T-cell (primary cell): ENCODE data around the gene LYRM1. TPM values are rescaled to one million over a fixed set of nuclear protein-coding genes. Genes with fewer than 3 reads are reported as not detected.
A peak's percentile ranks its signal among the peaks of the same experiment; 100 is the strongest.

ENCODE experiments used
- ATAC-seq, 4 experiments: fragments of 200-7000 bp in 3 of 4; fragments of 150-1000 bp in 1 of 4; cut with Tn5 transposase; replicated peaks in 1 of 4; 1 replicate in 3 of 4; 2 replicates in 1 of 4; pipeline ENCODE4 v1.10.0; 2021; ENCODE audit warnings: moderate library complexity in 3 of 4, mild to moderate bottlenecking in 2 of 4, moderate number of reproducible peaks in 1 of 4
- CTCF ChIA-PET, 2 donors: fragments of 300-600 bp; sonication (Branson Sonifier 250); formaldehyde crosslinking; loops; one replicate each; lab custom pipeline; 2022; ENCODE audit warnings: antibody characterized with exemption in 2 of 2; lab: Charles Lee
- POLR2A ChIA-PET, 2 donors: fragments of 300-600 bp; sonication (Branson Sonifier 250); formaldehyde crosslinking; loops; one replicate each; lab custom pipeline; 2022; ENCODE audit warnings: antibody characterized with exemption in 2 of 2; lab: Charles Lee
- DNase-seq, 35 experiments: peaks; one replicate each; pipeline versions ENCODE4 v3.0.0 to v3.0.0-alpha.2; 2013 to 2023
- H3K27ac ChIP-seq: one replicate; pipeline ENCODE4 v1.5.1; 2013; ENCODE audit warnings: low read length
- H3K27me3 ChIP-seq, 2 experiments: replicated peaks in 1 of 2; 1 replicate in 1 of 2; 2 replicates in 1 of 2; pipeline versions ENCODE4 v1.6.1 to v1.7.0; 2013; ENCODE audit warnings: low read length in 1 of 2, mixed read lengths in 1 of 2; ENCODE audit not compliant: control insufficient read depth in 2 of 2, insufficient read depth in 2 of 2; ENCODE audit errors: extremely low read depth in 1 of 2
- H3K36me3 ChIP-seq, 2 donors: 1 replicate in 1 of 2; 2 replicates in 1 of 2; pipeline versions ENCODE4 v1.6.1 to v1.7.0; 2013; ENCODE audit warnings: low read length in 1 of 2; ENCODE audit not compliant: control insufficient read depth in 2 of 2, insufficient read depth in 1 of 2; ENCODE audit errors: extremely low read depth in 1 of 2
- H3K4me1 ChIP-seq, 2 experiments: 1 replicate in 1 of 2; 2 replicates in 1 of 2; pipeline versions ENCODE4 v1.6.1 to v1.7.0; 2013; ENCODE audit warnings: low read length in 2 of 2, mixed read lengths in 1 of 2; ENCODE audit not compliant: insufficient read depth in 2 of 2, control insufficient read depth in 1 of 2; ENCODE audit errors: extremely low read depth in 1 of 2
- H3K4me3 ChIP-seq, 2 donors: 1 replicate in 1 of 2; 2 replicates in 1 of 2; pipeline versions ENCODE4 v1.5.1 to v1.7.0; 2013; ENCODE audit warnings: mild to moderate bottlenecking in 2 of 2, low read length in 1 of 2, moderate library complexity in 1 of 2; ENCODE audit not compliant: control insufficient read depth in 1 of 2; ENCODE audit errors: extremely low read depth in 1 of 2
- H3K9me3 ChIP-seq: 2 replicates; pipeline ENCODE4 v1.7.0; 2013
- H3K27ac Mint-ChIP-seq, 2 donors: one replicate each; pipeline ENCODE4 v1.8.0; 2020 to 2021; ENCODE audit warnings: mild to moderate bottlenecking in 2 of 2, mixed read lengths in 2 of 2
- H3K27me3 Mint-ChIP-seq, 2 donors: one replicate each; pipeline ENCODE4 v1.8.0; 2021 to 2022; ENCODE audit warnings: mixed read lengths in 2 of 2
- H3K36me3 Mint-ChIP-seq: one replicate; pipeline ENCODE4 v1.8.0; 2021; ENCODE audit warnings: mixed read lengths
- H3K4me1 Mint-ChIP-seq, 3 donors: one replicate each; pipeline ENCODE4 v1.8.0; 2020 to 2022; ENCODE audit warnings: mixed read lengths in 3 of 3, mild to moderate bottlenecking in 1 of 3
- H3K4me3 Mint-ChIP-seq, 3 donors: one replicate each; pipeline ENCODE4 v1.8.0; 2020 to 2022; ENCODE audit warnings: mild to moderate bottlenecking in 3 of 3, mixed read lengths in 3 of 3, moderate library complexity in 3 of 3
- H3K9me3 Mint-ChIP-seq, 3 donors: one replicate each; pipeline ENCODE4 v1.8.0; 2020 to 2022; ENCODE audit warnings: mixed read lengths in 3 of 3
- WGBS: methylation state at CpG from one replicate; pipeline ENCODE4 v1.1.5; 2013; ENCODE audit warnings: missing lambda C conversion rate; ENCODE audit not compliant: insufficient coverage; 5-methylcytosine and 5-hydroxymethylcytosine counted together
- total RNA-seq, 35 experiments: library from RNA in 6 of 35; stranded (reverse) in 6 of 35; fragments of 120-200 nt in 1 of 35; gene quantifications; one replicate each; pipeline versions ENCODE4 v1.2.1 to v1.2.4 and lab custom pipeline; 2013 to 2026

Gene LYRM1
- total RNA-seq, 5 donors from 2014 or later (not counting 1 experiment from before 2014, with no cell fraction given), result 16.2 to 23.6 (median 19.6) TPM

DNA sequence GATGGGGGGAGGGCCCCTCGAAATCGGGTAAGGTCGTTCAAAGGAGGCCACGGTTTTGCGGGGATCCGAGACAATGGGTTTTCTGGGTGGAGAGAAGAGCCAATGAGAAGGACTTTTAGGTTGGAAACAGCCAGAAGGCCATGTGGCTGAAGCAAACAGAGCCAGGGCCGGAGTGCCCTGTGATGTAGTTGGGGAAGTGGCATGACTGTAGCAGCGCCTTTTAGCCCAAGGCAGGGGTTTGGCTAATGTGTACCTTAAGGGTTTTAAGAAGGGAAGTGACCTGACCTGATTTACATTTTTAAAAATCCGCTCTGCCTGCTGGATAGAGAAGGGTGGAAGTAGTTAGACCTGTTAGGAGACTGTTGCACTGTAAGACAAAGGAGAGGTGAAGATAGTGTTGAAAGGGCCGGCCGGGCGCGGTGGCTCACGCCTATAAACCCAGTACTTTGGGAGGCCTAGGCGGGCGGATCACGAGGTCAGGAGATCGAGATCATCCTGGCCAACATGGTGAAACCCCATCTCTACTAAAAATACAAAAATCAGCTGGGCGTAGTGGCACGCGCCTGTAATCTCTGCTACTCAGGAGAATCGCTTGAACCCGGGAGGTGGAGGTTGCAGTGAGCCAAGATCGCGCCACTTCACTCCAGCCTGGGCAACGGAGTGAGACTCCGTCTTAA, 1.0 kb downstream of the LYRM1 start:
- Mint-ChIP-seq H3K9me3 (no peaks in the 10 kb centered on the region), H3K4me3 (peak overlapping the region; percentile 87 to 96 (median 90)), H3K27me3 (no peaks in the 10 kb centered on the region), H3K4me1 (peaks cover 69 to 77% (median 76%) of the 10 kb centered on the region in 3 donors), H3K36me3 (peaks cover 7% of the 10 kb centered on the region), H3K27ac (peak overlapping the region; percentile 90 to 92)
- CTCF ChIA-PET, result no interaction called here
- Histone ChIP-seq H3K27ac (peak overlapping the region; percentile 95), H3K27me3 (no peaks in the 10 kb centered on the region), H3K4me1 (peaks cover 25 to 35% of the 10 kb centered on the region in 2 experiments), H3K9me3 (no peaks in the 10 kb centered on the region), H3K36me3 (no peaks in the 10 kb centered on the region), H3K4me3 (peak overlapping the region; percentile 81 to 94)
- WGBS, result 37% methylated on average over 13 of the region's 27 CpGs
- DNase-seq, result peak in 20 of 35 experiments; percentile 1 to 33 (median 12)
- no peak for ATAC-seq
- POLR2A ChIA-PET, result no interaction called here

DNA sequence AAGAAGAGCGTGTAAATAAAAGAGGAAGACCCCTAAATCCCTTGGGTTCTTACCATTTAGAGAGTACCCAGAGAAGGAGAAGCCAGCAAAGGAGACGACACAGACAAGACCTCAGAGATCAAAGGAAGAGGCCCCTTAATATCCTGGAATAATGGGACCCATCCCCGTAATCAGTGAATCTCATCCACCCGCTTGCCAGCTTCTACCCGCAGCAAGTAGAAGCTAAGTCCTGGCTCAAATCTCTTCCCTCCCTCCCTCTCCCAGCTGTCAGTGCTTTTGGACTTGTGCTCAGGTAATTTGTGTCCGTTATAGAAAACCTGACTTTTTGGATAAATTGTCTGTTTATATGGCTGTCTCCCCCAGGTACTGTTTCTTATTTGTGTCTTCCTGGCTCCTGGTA, 1.9 kb downstream of the LYRM1 start:
- Mint-ChIP-seq H3K27me3 (no peaks in the 10 kb centered on the region), H3K4me3 (peak overlapping the region; percentile 44 to 96 (median 90)), H3K27ac (peak overlapping the region; percentile 71 to 92), H3K36me3 (peaks cover 4% of the 10 kb centered on the region), H3K9me3 (no peaks in the 10 kb centered on the region), H3K4me1 (peaks cover 65 to 76% (median 71%) of the 10 kb centered on the region in 3 donors)
- ATAC-seq (no peak), DNase-seq (no peak)
- peaks cover 25 to 35% of the 10 kb centered on the region in 2 experiments for H3K4me1 ChIP-seq
- no peaks in the 10 kb centered on the region for H3K36me3 ChIP-seq
- POLR2A ChIA-PET, result no interaction called here
- no peaks in the 10 kb centered on the region for H3K9me3 ChIP-seq
- no peaks in the 10 kb centered on the region for H3K27me3 ChIP-seq
- no peak overlapping the region for H3K27ac ChIP-seq
- CTCF ChIA-PET, result interaction anchor here in 1 of 2 donors (0.6 to 0.7 kb wide), 2 partner anchors 35 to 104 kb away, joined by 3 read pairs; no protein-coding TSS in a partner anchor
- 87% methylated on average over 3 of the region's 6 CpGs for WGBS
- H3K4me3 ChIP-seq, result no peak overlapping the region

DNA sequence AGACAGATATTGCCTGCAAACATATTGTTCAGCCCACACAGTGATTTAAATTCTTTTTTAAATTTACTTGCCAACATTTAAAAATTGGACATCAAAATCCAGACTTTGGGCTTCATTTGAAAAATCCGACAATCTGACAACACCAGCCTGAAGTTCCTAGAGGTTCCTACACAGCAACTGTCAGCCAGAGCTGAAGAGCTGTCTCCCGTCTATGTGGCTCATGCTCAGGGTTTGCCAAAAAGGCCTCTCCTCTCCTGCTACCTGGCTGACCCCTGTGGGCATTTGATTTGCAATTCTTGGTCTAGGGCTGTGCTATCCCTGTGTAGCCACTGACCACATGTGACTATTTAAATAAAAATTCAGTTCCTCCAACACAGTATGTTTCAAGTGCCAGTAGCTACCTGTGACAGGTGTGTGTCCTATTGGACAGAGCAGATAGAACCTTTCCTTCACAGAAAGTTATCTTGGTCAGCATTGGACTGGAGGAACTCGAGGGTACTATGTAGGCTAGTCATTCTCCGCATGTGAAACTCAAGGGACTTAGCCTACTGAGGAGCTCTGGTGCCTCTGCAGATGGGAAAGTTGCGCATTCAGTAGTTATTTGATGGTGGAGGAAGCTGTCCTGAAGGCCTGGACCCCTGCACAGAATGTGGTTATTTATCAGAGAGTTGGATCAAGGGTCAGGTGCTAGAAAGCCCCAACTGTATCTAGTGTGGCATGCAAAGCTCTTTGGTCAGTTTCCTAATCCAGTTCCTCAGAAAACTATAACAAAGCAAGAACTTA, 2.7 kb downstream of the LYRM1 start:
- DNase-seq, result no peak
- H3K27ac Mint-ChIP-seq, result peak overlapping the region; percentile 76 to 82
- POLR2A ChIA-PET, result no interaction called here

DNA sequence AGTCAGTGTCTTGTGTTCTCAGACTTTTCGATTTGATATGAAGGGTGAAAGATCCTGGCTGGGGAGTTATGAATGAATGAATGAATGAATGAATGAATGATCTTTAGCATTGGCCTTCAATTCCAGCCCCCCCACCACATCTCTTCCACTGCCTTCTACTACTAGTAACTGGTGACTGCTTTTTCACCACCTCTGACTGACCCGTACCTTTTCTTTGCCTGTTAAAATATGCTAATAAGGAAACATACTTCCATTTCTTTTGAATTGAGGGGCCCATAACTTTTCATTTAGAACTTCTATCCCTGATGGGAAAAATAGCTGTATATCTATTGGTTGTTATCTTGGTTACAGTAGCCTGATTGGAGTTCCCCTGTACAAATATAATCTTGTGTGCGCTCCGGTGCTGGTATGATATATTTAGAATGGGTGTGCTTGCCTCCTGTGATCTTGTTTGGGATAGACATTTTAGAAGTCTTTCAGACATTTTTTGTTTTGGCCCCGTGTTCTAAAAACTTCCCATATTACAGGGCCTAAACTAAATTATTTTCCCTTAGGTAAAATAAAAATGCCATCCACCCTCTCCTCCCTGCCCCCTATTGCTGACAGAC, 3.4 kb downstream of the LYRM1 start:
- no peaks in the 10 kb centered on the region for H3K36me3 ChIP-seq
- ChIA-PET POLR2A (no interaction called here), CTCF (interaction anchor here in 1 of 2 donors (1.3 kb wide), 1 partner anchor 12 kb away, joined by 3 read pairs; no protein-coding TSS in a partner anchor)
- 40% methylated on average over 2 of the region's 5 CpGs for WGBS
- H3K9me3 Mint-ChIP-seq, result no peaks in the 10 kb centered on the region
- peaks cover 51 to 65% (median 57%) of the 10 kb centered on the region in 3 donors for H3K4me1 Mint-ChIP-seq
- peak overlapping the region in 2 of 3 donors; percentile 15 to 17 for H3K4me3 Mint-ChIP-seq
- peak overlapping the region; percentile 76 to 82 for H3K27ac Mint-ChIP-seq
- no peaks in the 10 kb centered on the region for H3K36me3 Mint-ChIP-seq
- H3K27me3 Mint-ChIP-seq, result no peaks in the 10 kb centered on the region
- peaks cover 24 to 35% of the 10 kb centered on the region in 2 experiments for H3K4me1 ChIP-seq
- DNase-seq (peak in 1 of 35 experiments; percentile 14), ATAC-seq (no peak)
- peak overlapping the region; percentile 55 for H3K27ac ChIP-seq
- no peaks in the 10 kb centered on the region for H3K9me3 ChIP-seq
- H3K27me3 ChIP-seq, result no peaks in the 10 kb centered on the region
- H3K4me3 ChIP-seq, result no peak overlapping the region

More for the DNA sequence above, 2.7 kb downstream of the LYRM1 start:
- ATAC-seq, result no peak
- Histone ChIP-seq H3K27ac (peak overlapping the region; percentile 55), H3K4me3 (no peak overlapping the region), H3K9me3 (no peaks in the 10 kb centered on the region), H3K27me3 (no peaks in the 10 kb centered on the region), H3K4me1 (peaks cover 25 to 35% of the 10 kb centered on the region in 2 experiments), H3K36me3 (no peaks in the 10 kb centered on the region)
- H3K36me3 Mint-ChIP-seq, result no peaks in the 10 kb centered on the region
- CTCF ChIA-PET, result interaction anchor here in 1 of 2 donors (0.7 to 1.3 kb wide), 2 partner anchors 11 to 105 kb away, joined by 3 read pairs; no protein-coding TSS in a partner anchor
- H3K4me3 Mint-ChIP-seq, result peak overlapping the region in 1 of 3 donors; percentile 21
- H3K27me3 Mint-ChIP-seq, result no peaks in the 10 kb centered on the region
- no peaks in the 10 kb centered on the region for H3K9me3 Mint-ChIP-seq
- WGBS, result 85% methylated on average over 5 of the region's 5 CpGs
- H3K4me1 Mint-ChIP-seq, result peaks cover 58 to 72% (median 64%) of the 10 kb centered on the region in 3 donors

DNA sequence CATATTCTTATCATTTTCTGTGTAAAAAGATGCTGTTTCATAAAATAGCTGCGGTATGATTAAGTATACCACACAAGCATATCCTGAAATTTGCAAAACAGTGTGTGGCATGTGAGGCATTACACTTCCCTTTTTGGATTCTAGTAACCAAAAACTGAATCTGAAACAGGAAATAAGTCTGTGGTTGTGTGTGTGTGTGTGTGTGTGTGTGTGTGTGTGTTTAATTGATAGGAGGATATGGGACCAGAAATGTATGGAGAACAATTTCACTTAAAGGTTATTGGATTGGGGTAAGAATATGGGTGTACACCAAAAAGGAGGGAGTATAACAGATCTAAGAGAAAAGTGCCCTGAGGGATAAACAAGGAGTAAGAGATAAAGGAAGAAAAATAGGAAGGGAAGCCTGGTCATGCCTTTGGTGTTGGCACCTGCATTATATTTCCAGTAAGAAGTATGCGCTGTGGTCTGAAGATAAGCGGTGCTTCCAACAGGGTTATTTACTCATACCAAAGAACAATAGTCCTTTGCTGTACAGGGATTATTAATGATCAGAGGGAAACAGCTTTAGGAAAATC, 4.0 kb downstream of the LYRM1 start:
- CTCF ChIA-PET, result interaction anchor here in 1 of 2 donors (1.3 kb wide), 1 partner anchor 12 kb away, joined by 3 read pairs; no protein-coding TSS in a partner anchor
- ATAC-seq (no peak), DNase-seq (peak in 21 of 35 experiments; percentile 2 to 62 (median 14))

More for the DNA sequence above, 4.0 kb downstream of the LYRM1 start:
- Mint-ChIP-seq H3K36me3 (no peaks in the 10 kb centered on the region), H3K27ac (peak overlapping the region; percentile 76 to 82), H3K9me3 (no peaks in the 10 kb centered on the region), H3K4me3 (peak overlapping the region in 2 of 3 donors; percentile 15 to 17), H3K27me3 (no peaks in the 10 kb centered on the region), H3K4me1 (peaks cover 45 to 60% (median 51%) of the 10 kb centered on the region in 3 donors)
- Histone ChIP-seq H3K36me3 (no peaks in the 10 kb centered on the region), H3K9me3 (no peaks in the 10 kb centered on the region), H3K4me3 (no peak overlapping the region), H3K27me3 (no peaks in the 10 kb centered on the region), H3K4me1 (peaks cover 18 to 30% of the 10 kb centered on the region in 2 experiments), H3K27ac (peak overlapping the region; percentile 55)
- POLR2A ChIA-PET, result no interaction called here
- WGBS, result no CpG with 5 or more reads among the region's 3 CpGs
